Gastroesophageal sphincter (tissue), 3 donors: Measurements from ENCODE around the gene PER2.

Experiments used
- CTCF ChIP-seq, 4 experiments: fragments of 200-600 bp in 2 of 4; fragments of 450-650 bp in 2 of 4; sonication (generic) in 1 of 4; IDR thresholded peaks; one replicate each; pipeline ENCODE4 v1.5.1; 2017 to 2019; ENCODE audit warnings: antibody characterized with exemption in 4 of 4, mild to moderate bottlenecking in 2 of 4, moderate library complexity in 2 of 4
- EP300 ChIP-seq: sonication (generic); formaldehyde crosslinking; IDR thresholded peaks from one replicate; pipeline ENCODE4 v1.6.1; 2017; ENCODE audit warnings: antibody characterized with exemption, mild to moderate bottlenecking
- POLR2A ChIP-seq, 2 donors: fragments of 450-650 bp; IDR thresholded peaks; one replicate each; pipeline ENCODE4 v1.6.1; 2017; ENCODE audit warnings: antibody characterized with exemption in 2 of 2, mild to moderate bottlenecking in 2 of 2, moderate library complexity in 1 of 2
- POLR2AphosphoS5 ChIP-seq: sonication (generic); formaldehyde crosslinking; IDR thresholded peaks from one replicate; pipeline ENCODE4 v1.6.1; 2017; ENCODE audit warnings: antibody characterized with exemption

GRCh38 chr2:238239863-238240756, 48.3 kb downstream of the PER2 start, which contains the start of gene HES6:
- TF ChIP-seq CTCF (IDR thresholded peaks at IDR 0.05) (peak in 2 of 4 experiments; percentile 18 to 40), POLR2AphosphoS5 (peak; percentile 38), POLR2A (IDR thresholded peaks at IDR 0.05) (peak; percentile 84 to 90), EP300 (no peak)
